ENCODE results near the gene SRSF3.
"Not testable (repeated sequence)": the region's sequence is repeated elsewhere in the genome, so short reads cannot be mapped to it uniquely, and the experiment has no call there.

SRSF3 gene

GRCh38 chr6:36650848-36651478 is 56.8 kb downstream of the SRSF3 start:
- no peak overlapping the region for H3K4me3 ChIP-seq (ENCODE audit: low read depth, low read length)

DNA sequence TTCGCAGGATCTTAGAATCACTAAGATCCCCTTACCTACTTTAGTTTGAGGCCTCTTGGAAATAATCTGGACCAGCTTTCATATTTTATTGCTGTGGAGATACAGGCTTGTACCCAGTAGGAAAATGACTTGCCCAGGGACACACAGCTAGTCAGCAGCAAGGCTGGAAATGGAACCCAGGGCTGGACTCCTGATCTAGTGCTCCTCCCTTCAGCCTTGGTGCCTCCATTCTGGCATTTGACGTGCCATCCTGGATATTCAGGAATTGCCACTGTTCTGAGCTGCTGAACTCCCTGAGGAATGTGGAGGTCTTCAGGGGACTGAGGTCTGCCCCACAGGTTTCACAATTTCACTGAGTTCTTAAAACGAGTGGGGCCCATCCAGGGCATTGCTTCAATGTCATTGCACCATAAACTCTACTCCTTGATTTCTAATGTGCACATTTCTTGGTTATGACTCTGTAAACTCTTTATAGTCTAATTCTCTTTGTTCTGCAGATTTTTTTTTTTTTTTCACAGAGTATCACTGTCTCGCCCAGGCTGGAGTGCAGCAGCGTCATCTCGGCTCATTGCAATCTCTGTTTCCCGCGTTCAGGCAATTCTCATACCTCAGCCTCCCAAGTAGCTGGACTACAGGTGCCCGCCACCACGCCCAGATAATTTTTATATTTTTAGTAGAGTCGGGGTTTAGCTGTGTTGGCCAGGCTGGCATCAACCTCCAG is 57.7 kb downstream of the SRSF3 start:
- H3K27ac ChIP-seq, result no peak overlapping the region
- no peaks in the 10 kb centered on the region for H3K9me3 ChIP-seq (ENCODE audit: severe bottlenecking)
- no peak for TF ChIP-seq CTCF (IDR thresholded peaks at IDR 0.05; ENCODE audit: low read depth, low read length)
- peaks cover 37% of the 10 kb centered on the region for H3K27me3 ChIP-seq (ENCODE audit: insufficient read depth, low read depth, severe bottlenecking)
- H3K4me3 ChIP-seq (ENCODE audit: low read depth, low read length), result no peak overlapping the region
- no peaks in the 10 kb centered on the region for H3K36me3 ChIP-seq
- DNase-seq, result no peak

More at GRCh38 chr6:36650848-36651478, 56.8 kb downstream of the SRSF3 start:
- peaks cover 37% of the 10 kb centered on the region for H3K27me3 ChIP-seq (ENCODE audit: insufficient read depth, low read depth, severe bottlenecking)
- H3K36me3 ChIP-seq, result no peaks in the 10 kb centered on the region
- H3K9me3 ChIP-seq (ENCODE audit: severe bottlenecking), result no peaks in the 10 kb centered on the region
- no peak for TF ChIP-seq CTCF (IDR thresholded peaks at IDR 0.05; ENCODE audit: low read depth, low read length)
- no peak for DNase-seq
- no peak overlapping the region for H3K27ac ChIP-seq

GRCh38 chr6:36654469-36654868 is 60.3 kb downstream of the SRSF3 start:
- peaks cover 31% of the 10 kb centered on the region for H3K27me3 ChIP-seq (ENCODE audit: insufficient read depth, low read depth, severe bottlenecking)
- not testable (repeated sequence) for H3K27ac ChIP-seq; DNase-seq; H3K36me3 ChIP-seq; H3K4me3 ChIP-seq (ENCODE audit: low read depth, low read length); H3K9me3 ChIP-seq (ENCODE audit: severe bottlenecking)

Data from WERI-Rb-1 (cell line).